Ammon's horn (tissue), 1 donor: ENCODE measurements around the gene CMSS1.

Source experiments
- DNase-seq: peaks from one replicate; pipeline ENCODE4 v3.0.0-alpha.2; 2016; ENCODE audit warnings: low spot score

The CMSS1 gene

GRCh38 chr3:99854756-99855298 lies 37.2 kb downstream of the CMSS1 start:
- DNase-seq = no peak

- no peak for DNase-seq
Observed at GRCh38 chr3:99855900-99856299, 38.2 kb downstream of the CMSS1 start.

- no peak for DNase-seq
Observed at GRCh38 chr3:99856437-99857220, 39.0 kb downstream of the CMSS1 start.

GRCh38 chr3:99857278-99857677 lies 39.6 kb downstream of the CMSS1 start:
- DNase-seq = no peak

GRCh38 chr3:99858469-99858868 lies 40.8 kb downstream of the CMSS1 start:
- DNase-seq = no peak

- DNase-seq = no peak
Observed at GRCh38 chr3:99859825-99860224, 42.2 kb downstream of the CMSS1 start.

- no peak for DNase-seq
Observed at GRCh38 chr3:99861216-99861615, 43.6 kb downstream of the CMSS1 start.

GRCh38 chr3:99862208-99862607 lies 44.5 kb downstream of the CMSS1 start:
- no peak for DNase-seq

- DNase-seq = no peak
Observed at GRCh38 chr3:99863002-99863401, 45.3 kb downstream of the CMSS1 start.

GRCh38 chr3:99863588-99863987 lies 45.9 kb downstream of the CMSS1 start:
- DNase-seq = no peak

- no peak for DNase-seq
Observed at GRCh38 chr3:99864289-99864688, 46.6 kb downstream of the CMSS1 start.

GRCh38 chr3:99865321-99865720 lies 47.7 kb downstream of the CMSS1 start:
- DNase-seq = no peak

- DNase-seq = no peak
Observed at GRCh38 chr3:99866261-99866761, 48.6 kb downstream of the CMSS1 start.

- DNase-seq = no peak
Observed at GRCh38 chr3:99867594-99868310, 50.1 kb downstream of the CMSS1 start.

- no peak for DNase-seq
Observed at GRCh38 chr3:99868311-99868646, 50.6 kb downstream of the CMSS1 start.

GRCh38 chr3:99869621-99870020 lies 52.0 kb downstream of the CMSS1 start:
- no peak for DNase-seq

GRCh38 chr3:99870712-99871111 lies 53.0 kb downstream of the CMSS1 start:
- DNase-seq = no peak

- no peak for DNase-seq
Observed at GRCh38 chr3:99871231-99872045, 53.8 kb downstream of the CMSS1 start.

GRCh38 chr3:99872923-99873254 lies 55.2 kb downstream of the CMSS1 start:
- DNase-seq = no peak

GRCh38 chr3:99873269-99874102 lies 55.8 kb downstream of the CMSS1 start:
- no peak for DNase-seq

- DNase-seq = no peak
Observed at GRCh38 chr3:99874237-99875002, 56.8 kb downstream of the CMSS1 start.
